Endodermal cell (in vitro differentiated cells): ENCODE results near the gene CD59. TPM values are rescaled to one million over a fixed set of nuclear protein-coding genes. Genes with fewer than 3 reads are reported as not detected.

Experiments used
- DNase-seq: peaks from one replicate; pipeline ENCODE4 v3.0.0-alpha.2; 2017
- H3K27ac ChIP-seq: 2 replicates; pipeline ENCODE4 v1.5.1; 2013; ENCODE audit warnings: mild to moderate bottlenecking, low read depth, low read length, moderate library complexity
- H3K27me3 ChIP-seq: 2 replicates; pipeline ENCODE4 v1.6.1; 2013; ENCODE audit warnings: mild to moderate bottlenecking, low read length, moderate library complexity; ENCODE audit not compliant: insufficient read depth, control insufficient read depth, poor library complexity, severe bottlenecking
- H3K36me3 ChIP-seq: 2 replicates; pipeline ENCODE4 v1.7.0; 2013; ENCODE audit warnings: mild to moderate bottlenecking, low read length, moderate library complexity; ENCODE audit not compliant: control insufficient read depth, insufficient read depth
- H3K4me1 ChIP-seq: one replicate; pipeline ENCODE4 v1.7.0; 2013; ENCODE audit warnings: low read length; ENCODE audit not compliant: control insufficient read depth, insufficient read depth
- H3K4me3 ChIP-seq: 2 replicates; pipeline ENCODE4 v1.5.1; 2013; ENCODE audit warnings: mild to moderate bottlenecking, low read length, moderate library complexity
- H3K9ac ChIP-seq: 2 replicates; pipeline ENCODE4 v1.6.1; 2013; ENCODE audit warnings: mild to moderate bottlenecking, low read length, moderate library complexity; ENCODE audit not compliant: poor library complexity, severe bottlenecking; ENCODE audit errors: extremely low read depth
- H3K9me3 ChIP-seq: 2 replicates; pipeline ENCODE4 v1.6.1; 2013; ENCODE audit warnings: mild to moderate bottlenecking, low read length, moderate library complexity; ENCODE audit not compliant: control insufficient read depth
- H3K27ac Mint-ChIP-seq: 2 replicates; pipeline ENCODE4 v1.8.0; 2020; ENCODE audit warnings: mixed read lengths
- H3K27me3 Mint-ChIP-seq: 2 replicates; pipeline ENCODE4 v1.8.0; 2021; ENCODE audit warnings: mild to moderate bottlenecking, mixed read lengths; ENCODE audit not compliant: insufficient read depth
- H3K36me3 Mint-ChIP-seq: 2 replicates; pipeline ENCODE4 v1.8.0; 2020; ENCODE audit warnings: low read depth, mixed read lengths
- H3K4me1 Mint-ChIP-seq: 2 replicates; pipeline ENCODE4 v1.8.0; 2020; ENCODE audit warnings: mixed read lengths
- H3K4me3 Mint-ChIP-seq: 2 replicates; pipeline ENCODE4 v1.8.0; 2020; ENCODE audit warnings: mild to moderate bottlenecking, moderate library complexity, mixed read lengths
- H3K9me3 Mint-ChIP-seq: 2 replicates; pipeline ENCODE4 v1.8.0; 2020; ENCODE audit warnings: mild to moderate bottlenecking, mixed read lengths
- CTCF ChIP-seq: fragments of 200-600 bp; sonication (generic); conservative IDR thresholded peaks from 2 replicates; pipeline ENCODE4 v1.5.0; 2021; ENCODE audit warnings: antibody characterized with exemption, mild to moderate bottlenecking
- WGBS, 2 experiments: methylation state at CpG; one replicate each; pipeline versions ENCODE4 v1.1.5 to v1.1.7; 2013; ENCODE audit warnings: missing lambda C conversion rate in 2 of 2, mixed read lengths in 1 of 2; ENCODE audit not compliant: insufficient coverage in 1 of 2, insufficient read length in 1 of 2; 5-methylcytosine and 5-hydroxymethylcytosine counted together
- total RNA-seq, 2 donors: library from RNA; stranded (reverse); fragmentation: NEBNext Ultra II Directional in 1 of 2; extraction: Animal tissue kit (Norgen Biotek cat#: 25700) in 1 of 2; gene quantifications; 2 replicates in 1 of 2; 3 replicates in 1 of 2; pipeline ENCODE4 v1.2.1, GENCODE V29; 2021

CD59 gene
- total RNA-seq, 2 donors from 2014 or later: 111 to 142 TPM

GRCh38 chr11:33672273-33672672, 64.0 kb downstream of the CD59 start:
- H3K27ac Mint-ChIP-seq: no peak overlapping the region
- H3K27me3 ChIP-seq: no peaks in the 10 kb centered on the region
- H3K36me3 Mint-ChIP-seq: no peaks in the 10 kb centered on the region
- peaks cover 2% of the 10 kb centered on the region for H3K27me3 Mint-ChIP-seq
- H3K4me3 Mint-ChIP-seq: no peak overlapping the region
- no peaks in the 10 kb centered on the region for H3K4me1 ChIP-seq
- H3K9ac ChIP-seq: no peak overlapping the region
- DNase-seq: peak; percentile 43
- TF ChIP-seq CTCF: no peak
- WGBS, 2 experiments: 85 to 93% methylated on average over 3 to 4 of the region's 4 CpGs
- no peaks in the 10 kb centered on the region for H3K4me1 Mint-ChIP-seq
- H3K4me3 ChIP-seq: no peak overlapping the region
- peaks cover 3% of the 10 kb centered on the region for H3K9me3 Mint-ChIP-seq
- no peak overlapping the region for H3K27ac ChIP-seq
- no peaks in the 10 kb centered on the region for H3K36me3 ChIP-seq
- H3K9me3 ChIP-seq: no peaks in the 10 kb centered on the region

- Histone ChIP-seq H3K36me3 (no peaks in the 10 kb centered on the region), H3K9me3 (no peaks in the 10 kb centered on the region), H3K9ac (no peak overlapping the region), H3K4me3 (no peak overlapping the region), H3K4me1 (no peaks in the 10 kb centered on the region), H3K27ac (no peak overlapping the region), H3K27me3 (no peaks in the 10 kb centered on the region)
- 88 to 94% methylated on average over 5 of the region's 5 CpGs for WGBS, 2 experiments
- H3K27ac Mint-ChIP-seq: no peak overlapping the region
- H3K4me1 Mint-ChIP-seq: no peaks in the 10 kb centered on the region
- H3K36me3 Mint-ChIP-seq: no peaks in the 10 kb centered on the region
- H3K9me3 Mint-ChIP-seq: no peaks in the 10 kb centered on the region
- DNase-seq: no peak
- no peak overlapping the region for H3K4me3 Mint-ChIP-seq
- H3K27me3 Mint-ChIP-seq: no peaks in the 10 kb centered on the region
- TF ChIP-seq CTCF: no peak
Observed at GRCh38 chr11:33670250-33671011, 65.8 kb downstream of the CD59 start.

GRCh38 chr11:33669598-33670249, 66.5 kb downstream of the CD59 start:
- H3K9me3 Mint-ChIP-seq: no peaks in the 10 kb centered on the region
- Histone ChIP-seq H3K4me3 (no peak overlapping the region), H3K9me3 (no peaks in the 10 kb centered on the region), H3K9ac (no peak overlapping the region), H3K27me3 (no peaks in the 10 kb centered on the region), H3K27ac (no peak overlapping the region), H3K36me3 (no peaks in the 10 kb centered on the region), H3K4me1 (no peaks in the 10 kb centered on the region)
- H3K4me1 Mint-ChIP-seq: no peaks in the 10 kb centered on the region
- peaks cover 2% of the 10 kb centered on the region for H3K27me3 Mint-ChIP-seq
- H3K27ac Mint-ChIP-seq: no peak overlapping the region
- 87 to 92% methylated on average over 4 to 5 of the region's 5 CpGs for WGBS, 2 experiments
- DNase-seq: no peak
- no peak overlapping the region for H3K4me3 Mint-ChIP-seq
- H3K36me3 Mint-ChIP-seq: peaks cover 1% of the 10 kb centered on the region
- TF ChIP-seq CTCF: no peak
